Activated CD8-positive, alpha-beta memory T cell treated with anti-CD3 and anti-CD28 coated beads, Interleukin-2, amount 50 U/mL, for 24 hours (primary cell): ENCODE measurements around the gene PLXDC2.

Experiments
- DNase-seq: peaks from one replicate; pipeline ENCODE4 v3.0.0-alpha.2; 2020; ENCODE audit errors: extremely low read depth

Gene PLXDC2

GRCh38 chr10:19815731-19816410 is 361 bp upstream of the PLXDC2 start:
- no peak for DNase-seq

GRCh38 chr10:19817231-19817933 is 1.1 kb downstream of the PLXDC2 start:
- DNase-seq = no peak

DNA sequence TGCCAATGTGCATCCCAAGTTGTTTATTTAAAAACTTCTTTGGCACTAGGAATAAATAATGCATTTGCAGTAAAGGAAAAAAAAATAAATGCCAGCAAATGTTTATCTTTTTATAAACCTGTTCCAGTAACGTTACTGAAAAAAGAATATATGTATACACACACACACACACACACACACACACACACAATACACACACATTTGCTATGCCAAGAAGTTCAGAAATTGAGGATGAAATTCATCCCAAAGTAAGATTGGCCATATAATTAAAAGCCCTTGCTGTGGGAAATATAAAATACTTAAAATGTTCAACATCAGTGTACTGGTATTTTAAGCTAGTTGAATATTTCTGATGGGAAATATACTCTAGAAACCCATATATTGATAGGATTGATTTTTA is 2.6 kb downstream of the PLXDC2 start:
- no peak for DNase-seq

GRCh38 chr10:19819419-19820033 is 3.3 kb downstream of the PLXDC2 start:
- no peak for DNase-seq

- DNase-seq = no peak
Measured at GRCh38 chr10:19824381-19825342, 8.4 kb downstream of the PLXDC2 start.

DNA sequence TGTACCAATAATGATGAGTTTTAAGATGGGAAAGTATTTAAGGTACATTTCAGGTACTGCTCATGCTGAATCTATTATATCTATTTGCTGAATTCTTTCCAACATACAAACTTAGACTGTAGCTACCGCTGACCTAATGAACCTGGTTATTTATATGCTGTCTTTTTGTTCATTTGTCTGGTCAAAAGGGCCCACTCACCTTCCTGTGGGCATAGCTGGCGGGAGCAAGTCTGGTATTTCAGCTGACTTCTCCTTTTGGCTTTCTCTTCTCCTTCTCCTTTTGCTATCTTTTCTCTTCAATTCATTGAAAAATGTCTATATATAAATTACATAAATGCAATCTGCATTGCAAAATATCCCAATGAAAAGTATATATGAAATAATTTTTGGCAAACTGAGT is 9.5 kb downstream of the PLXDC2 start:
- no peak for DNase-seq

DNA sequence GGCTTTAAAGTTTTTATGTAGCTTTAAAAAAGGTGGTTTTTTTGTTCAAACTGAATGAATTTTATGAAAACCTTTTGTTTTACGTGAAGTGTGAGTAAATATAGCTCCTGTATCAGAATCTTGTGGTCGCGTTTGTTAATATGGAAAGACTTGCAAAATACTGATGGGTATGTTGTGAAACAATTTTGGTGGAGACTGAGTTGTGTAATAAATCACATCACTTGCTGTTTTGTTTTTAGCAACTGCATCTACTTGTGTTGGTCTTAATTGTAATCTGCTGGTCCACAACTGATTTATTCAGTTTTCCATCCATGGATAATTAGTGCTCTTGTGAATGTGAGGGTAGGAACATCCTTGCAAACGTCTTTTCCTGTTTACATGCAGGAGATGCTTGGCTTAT is 10.5 kb downstream of the PLXDC2 start:
- DNase-seq = no peak

DNA sequence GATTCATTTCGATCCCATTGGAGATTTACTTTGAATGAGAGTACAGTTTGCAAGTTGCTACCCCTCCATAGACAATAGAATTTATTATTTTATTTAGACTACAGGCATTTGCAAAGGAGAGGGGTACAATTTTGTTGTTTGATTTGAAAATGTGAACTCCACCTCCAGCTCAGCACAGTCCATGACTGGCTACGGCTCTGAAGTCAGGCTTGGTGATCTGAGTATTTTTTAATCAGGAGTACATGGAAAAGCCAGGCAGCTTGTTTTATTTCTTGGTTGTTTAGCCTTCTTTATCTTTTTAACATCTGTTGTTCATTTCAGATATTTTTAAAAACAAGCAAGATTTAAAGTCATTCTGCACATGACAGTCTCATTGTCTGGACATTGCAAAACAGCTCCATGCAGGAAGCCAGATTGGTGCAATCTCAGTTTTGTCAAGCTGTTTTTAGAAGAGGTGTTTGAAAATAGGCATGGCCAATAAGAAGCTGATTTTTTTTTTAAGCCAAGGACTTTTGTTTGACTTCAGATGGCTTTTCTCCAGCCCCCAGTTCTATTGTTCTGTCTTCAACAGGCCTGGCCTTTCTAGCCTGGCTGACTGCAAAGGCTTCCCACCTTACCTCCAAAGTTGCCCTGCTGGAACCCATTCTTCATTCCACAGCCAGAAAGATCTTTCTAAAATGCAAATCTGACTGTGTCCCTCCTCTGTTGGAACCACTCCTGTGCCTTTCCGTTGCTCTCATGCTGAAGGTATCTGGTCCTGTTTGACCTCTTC is 12.2 kb downstream of the PLXDC2 start:
- DNase-seq = no peak

- no peak for DNase-seq
Measured at GRCh38 chr10:19832699-19833098, 16.5 kb downstream of the PLXDC2 start.

- DNase-seq = no peak
Measured at GRCh38 chr10:19833170-19833824, 17.1 kb downstream of the PLXDC2 start.

- DNase-seq = no peak
Measured at GRCh38 chr10:19835952-19836351, 19.7 kb downstream of the PLXDC2 start.

DNA sequence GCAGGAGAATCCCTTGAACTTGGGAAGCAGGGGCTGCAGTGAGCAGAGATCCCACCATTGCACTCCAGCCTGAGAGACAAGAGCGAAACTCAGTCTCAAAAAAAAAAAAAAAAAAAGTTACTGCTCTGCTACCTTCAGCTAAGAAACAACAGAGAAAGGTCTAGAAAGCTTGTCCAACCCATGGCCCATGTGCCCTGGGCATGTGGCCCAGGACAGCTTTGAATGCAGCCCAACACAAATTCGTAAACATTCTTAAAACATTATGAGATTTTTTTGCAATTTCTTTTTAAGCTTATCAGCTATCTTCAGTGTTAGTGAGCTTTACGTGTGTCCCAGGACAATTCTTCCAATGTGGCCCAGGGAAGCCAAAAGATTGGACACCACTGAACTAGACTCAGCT is 22.9 kb downstream of the PLXDC2 start:
- no peak for DNase-seq

GRCh38 chr10:19839552-19839951 is 23.3 kb downstream of the PLXDC2 start:
- DNase-seq = no peak

DNA sequence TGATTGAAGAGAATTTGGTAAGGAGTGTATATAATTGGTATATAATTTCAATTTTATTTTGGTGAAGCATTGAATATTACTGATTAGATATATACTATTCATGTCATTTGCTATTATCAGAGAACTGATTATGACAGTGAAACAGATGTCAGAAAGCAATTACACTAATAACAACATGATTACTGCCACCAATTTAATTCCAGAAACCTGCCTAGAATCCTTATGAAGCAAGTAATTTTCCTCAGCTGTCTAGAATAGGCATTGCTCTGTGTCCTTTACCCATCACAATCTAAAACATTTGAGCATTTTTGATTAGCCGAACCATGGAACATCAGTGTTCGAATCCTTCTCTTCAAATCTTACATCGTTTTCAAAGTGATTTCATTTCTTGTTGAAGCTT is 24.5 kb downstream of the PLXDC2 start:
- no peak for DNase-seq

DNA sequence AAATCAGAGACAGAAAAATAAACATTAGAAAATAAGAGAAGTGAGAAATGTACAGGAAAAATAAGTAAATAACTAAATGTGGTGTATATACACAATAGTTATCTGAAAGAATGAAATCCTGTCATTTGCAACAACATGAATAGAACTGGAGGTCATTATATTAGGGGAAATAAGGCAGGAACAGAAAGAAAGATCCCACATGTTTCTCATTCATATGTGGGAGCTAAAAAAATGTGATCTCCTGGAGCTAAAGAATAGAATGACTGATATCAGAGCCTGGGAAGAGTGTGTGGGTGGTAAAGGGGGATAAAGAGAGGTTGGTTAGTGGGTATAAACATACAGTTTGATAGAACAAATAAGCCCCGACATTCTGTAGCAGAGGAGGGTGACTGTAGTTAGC is 27.3 kb downstream of the PLXDC2 start:
- no peak for DNase-seq

GRCh38 chr10:19845503-19846368 is 29.5 kb downstream of the PLXDC2 start:
- no peak for DNase-seq

GRCh38 chr10:19847321-19847720 is 31.1 kb downstream of the PLXDC2 start:
- no peak for DNase-seq

DNA sequence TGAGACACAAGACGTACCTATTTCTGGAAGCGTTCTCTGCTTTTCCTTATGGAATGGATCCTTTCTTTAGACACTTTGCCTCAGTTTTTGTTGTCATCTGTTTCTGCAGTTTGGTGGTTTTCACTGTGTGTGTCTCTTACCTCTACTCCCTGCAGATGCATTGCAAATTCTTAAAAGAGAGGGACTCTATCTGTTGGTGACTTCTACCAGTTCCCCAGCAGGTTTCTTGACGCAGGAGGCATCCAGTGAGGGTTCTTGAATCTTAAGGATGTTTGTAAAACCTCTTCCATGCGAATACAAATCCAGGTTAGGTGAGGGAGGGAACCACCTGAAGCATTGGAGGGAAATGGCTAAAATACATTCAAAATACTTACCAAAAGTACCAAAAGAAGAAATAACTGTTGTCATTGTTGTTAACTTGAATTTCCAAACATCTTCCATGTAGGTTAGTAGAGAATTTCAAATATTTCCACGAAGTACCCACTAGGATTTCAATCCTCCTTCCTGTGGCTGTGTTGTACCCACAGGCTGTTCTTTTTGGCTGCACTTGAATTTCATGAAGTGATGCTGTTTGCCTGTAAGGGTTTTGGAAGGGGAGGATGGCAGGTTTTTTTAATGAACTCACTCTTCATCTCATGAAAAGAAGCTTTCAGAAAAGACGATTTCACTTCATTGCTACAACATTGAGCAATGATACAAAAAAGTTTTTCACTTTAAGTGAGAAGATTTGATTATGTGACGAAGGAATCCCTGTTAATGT is 32.2 kb downstream of the PLXDC2 start:
- no peak for DNase-seq

DNA sequence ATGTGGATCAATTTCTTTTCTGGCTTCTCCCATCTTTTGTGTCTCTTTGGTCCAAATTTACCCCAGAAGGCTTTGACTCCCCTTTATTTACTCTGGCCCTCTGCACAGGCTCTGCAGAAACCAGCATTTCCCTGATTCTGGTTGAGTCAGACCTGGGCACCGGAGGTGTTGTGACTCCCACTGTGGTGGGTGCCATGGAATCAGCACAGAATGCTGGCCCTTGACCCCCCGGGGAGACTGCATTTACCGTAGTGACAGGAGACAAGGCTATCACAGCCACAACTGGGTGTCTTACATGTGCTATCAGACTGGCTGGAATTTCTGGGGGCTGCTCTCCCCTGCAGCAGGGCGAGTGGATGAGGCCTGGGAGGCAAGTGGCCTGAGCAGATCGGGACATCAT is 37.6 kb downstream of the PLXDC2 start:
- no peak for DNase-seq
